GM18517 (cell line): Measurements from ENCODE around the gene ADSS1.

Experiments used
- ATAC-seq: cut with Tn5 transposase; IDR thresholded peaks from one replicate; pipeline ENCODE4 v1.9.1; 2021; ENCODE audit warnings: mild to moderate bottlenecking, moderate library complexity; ENCODE audit not compliant: unreplicated experiment

Gene ADSS1

GRCh38 chr14:104686624-104687517 lies 37.2 kb upstream of the ADSS1 start:
- ATAC-seq: no peak

GRCh38 chr14:104687601-104688504 lies 36.2 kb upstream of the ADSS1 start:
- ATAC-seq: no peak

- ATAC-seq: no peak
Observed at GRCh38 chr14:104688505-104689108, 35.4 kb upstream of the ADSS1 start.

GRCh38 chr14:104689109-104689880 lies 34.7 kb upstream of the ADSS1 start, which contains the start of gene INF2:
TSS of gene INF2 (plus strand) at chr14:104689618. CDS start at chr14:104701366, 11,748 bp downstream.
- ATAC-seq: no peak

- no peak for ATAC-seq
Observed at GRCh38 chr14:104689881-104690711, 33.9 kb upstream of the ADSS1 start.

- no peak for ATAC-seq
Observed at GRCh38 chr14:104690861-104691455, 33.1 kb upstream of the ADSS1 start.

- no peak for ATAC-seq
Observed at GRCh38 chr14:104691546-104692260, 32.3 kb upstream of the ADSS1 start.

- ATAC-seq: no peak
Observed at GRCh38 chr14:104692261-104692938, 31.6 kb upstream of the ADSS1 start.

- no peak for ATAC-seq
Observed at GRCh38 chr14:104692939-104693315, 31.1 kb upstream of the ADSS1 start.

GRCh38 chr14:104693482-104694431 lies 30.3 kb upstream of the ADSS1 start:
- no peak for ATAC-seq

- ATAC-seq: no peak
Observed at GRCh38 chr14:104694475-104694950, 29.5 kb upstream of the ADSS1 start.

GRCh38 chr14:104694991-104695659 lies 28.9 kb upstream of the ADSS1 start:
- no peak for ATAC-seq

- no peak for ATAC-seq
Observed at GRCh38 chr14:104695660-104696000, 28.4 kb upstream of the ADSS1 start.

GRCh38 chr14:104696671-104697316 lies 27.2 kb upstream of the ADSS1 start:
- no peak for ATAC-seq

- ATAC-seq: no peak
Observed at GRCh38 chr14:104697317-104697703, 26.7 kb upstream of the ADSS1 start.
